Keratinocyte (primary cell): ENCODE measurements around the gene LRRTM2. TPM values are rescaled to one million over a fixed set of nuclear protein-coding genes. Genes with fewer than 3 reads are reported as not detected.

Experiments
- DNase-seq: peaks from one replicate; pipeline ENCODE4 v3.0.0-alpha.2; 2011; ENCODE audit warnings: low read depth, missing footprints, low spot score
- FAIRE-seq: peaks from 2 replicates; lab custom pipeline; 2011; peaks lifted over from hg19 to GRCh38; lab: Jason Lieb, UNC
- H2AFZ ChIP-seq: 2 replicates; pipeline ENCODE4 v1.6.0; 2012; ENCODE audit warnings: low read length, control low read depth, inconsistent platforms; ENCODE audit not compliant: control insufficient read depth
- H3K27ac ChIP-seq: 2 replicates; pipeline ENCODE4 v1.5.1; 2011; ENCODE audit warnings: low read length; ENCODE audit not compliant: control insufficient read depth, insufficient read depth
- H3K27me3 ChIP-seq: 3 replicates; pipeline ENCODE4 v1.6.0; 2011; ENCODE audit warnings: low read length; ENCODE audit not compliant: control insufficient read depth, insufficient read depth; ENCODE audit errors: extremely low read depth
- H3K36me3 ChIP-seq, 2 experiments: 2 replicates in 1 of 2; 3 replicates in 1 of 2; pipeline ENCODE4 v1.5.1; 2011; ENCODE audit warnings: low read length in 2 of 2, mild to moderate bottlenecking in 1 of 2; ENCODE audit not compliant: control insufficient read depth in 2 of 2, insufficient read depth in 2 of 2; ENCODE audit errors: extremely low read depth in 1 of 2
- H3K4me1 ChIP-seq: 3 replicates; pipeline ENCODE4 v1.5.1; 2011; ENCODE audit warnings: low read length; ENCODE audit not compliant: control insufficient read depth, insufficient read depth; ENCODE audit errors: extremely low read depth
- H3K4me2 ChIP-seq: 3 replicates; pipeline ENCODE4 v1.6.0; 2011; ENCODE audit warnings: low read depth, low read length; ENCODE audit not compliant: control insufficient read depth, insufficient read depth; ENCODE audit errors: extremely low read depth
- H3K4me3 ChIP-seq, 3 experiments: fragments of 200-600 bp in 1 of 3; sonication (generic) in 1 of 3; 2 replicates in 2 of 3; 3 replicates in 1 of 3; pipeline ENCODE4 v1.5.1; 2011 to 2016; ENCODE audit warnings: low read length in 3 of 3, mild to moderate bottlenecking in 3 of 3, control low read depth in 2 of 3, inconsistent platforms in 1 of 3, low read depth in 1 of 3, mixed read lengths in 1 of 3, mixed run types in 1 of 3, moderate library complexity in 1 of 3; ENCODE audit not compliant: control insufficient read depth in 2 of 3, insufficient read depth in 2 of 3; ENCODE audit errors: extremely low read depth in 1 of 3
- H3K79me2 ChIP-seq: 2 replicates; pipeline ENCODE4 v1.6.0; 2012; ENCODE audit warnings: low read length; ENCODE audit not compliant: control insufficient read depth, insufficient read depth
- H3K9ac ChIP-seq: 3 replicates; pipeline ENCODE4 v1.6.0; 2011; ENCODE audit warnings: low read length; ENCODE audit not compliant: control insufficient read depth, insufficient read depth; ENCODE audit errors: extremely low read depth
- H3K9me1 ChIP-seq: 3 replicates; pipeline ENCODE4 v1.6.0; 2011; ENCODE audit warnings: low read length; ENCODE audit not compliant: control insufficient read depth, insufficient read depth; ENCODE audit errors: extremely low read depth
- H3K9me3 ChIP-seq: 2 replicates; pipeline ENCODE4 v1.5.1; 2012; ENCODE audit warnings: low read depth, low read length; ENCODE audit not compliant: control insufficient read depth
- H4K20me1 ChIP-seq: 3 replicates; pipeline ENCODE4 v1.6.0; 2011; ENCODE audit warnings: low read length; ENCODE audit not compliant: control insufficient read depth, insufficient read depth; ENCODE audit errors: extremely low read depth
- CTCF ChIP-seq, 3 experiments: IDR thresholded peaks in 1 of 3; conservative IDR thresholded peaks in 1 of 3; optimal IDR thresholded peaks in 1 of 3; 2 replicates in 2 of 3; 3 replicates in 1 of 3; pipeline versions ENCODE3 to v1.5.1; 2011; ENCODE audit warnings: low read length in 3 of 3, mild to moderate bottlenecking in 3 of 3, moderate library complexity in 2 of 3, control low read depth in 1 of 3, inconsistent platforms in 1 of 3; ENCODE audit not compliant: insufficient read depth in 2 of 3; ENCODE audit errors: extremely low read depth in 1 of 3
- EZH2 ChIP-seq: IDR thresholded peaks from one replicate; pipeline ENCODE4 v1.6.1; 2012; ENCODE audit warnings: inconsistent platforms, mild to moderate bottlenecking, low read length, moderate library complexity
- dilution Hi-C: fragments of 300-500 bp; cut with MboI; formaldehyde crosslinking; loops from one replicate; pipeline ENCODE4 v1.7.0; 2020; ENCODE audit warnings: low sequenced_read_pairs; ENCODE audit not compliant: extremely low pct_ligation_motif_present
- polyA plus RNA-seq, 5 experiments: library from polyadenylated mRNA; depleted of rRNA in 3 of 5; stranded (reverse) in 3 of 5; stranded (forward) in 1 of 5; unstranded in 1 of 5; fragments of >200 nt; gene quantifications; 1 replicate in 1 of 5; 2 replicates in 3 of 5; 3 replicates in 1 of 5; pipeline versions ENCODE4 v1.2.1 to v1.2.3, GENCODE V29; 2011 to 2012; ENCODE audit warnings: missing spikeins in 2 of 5, low read depth in 1 of 5, low replicate concordance in 1 of 5

LRRTM2 gene
- polyA plus RNA-seq, 1 donor (not counting 4 experiments of a cell fraction or from before 2014, with no cell fraction given): not detected

GRCh38 chr5:138844125-138844461 is 31.0 kb downstream of the LRRTM2 start:
- H3K27ac ChIP-seq: peak overlapping the region; percentile 74
- peak; percentile 78 for FAIRE-seq
- DNase-seq: no peak
- H3K27me3 ChIP-seq: no peaks in the 10 kb centered on the region
- peak overlapping the region; percentile 63 for H3K4me2 ChIP-seq
- H3K9ac ChIP-seq: peak overlapping the region; percentile 34
- H3K9me1 ChIP-seq: no peaks in the 10 kb centered on the region
- H4K20me1 ChIP-seq: no peaks in the 10 kb centered on the region
- H3K36me3 ChIP-seq: no peaks in the 10 kb centered on the region
- H3K4me1 ChIP-seq: peaks cover 33% of the 10 kb centered on the region
- peaks cover 65% of the 10 kb centered on the region for H3K79me2 ChIP-seq
- H3K4me3 ChIP-seq: peak overlapping the region in 2 of 3 experiments; percentile 8 to 64
- no peak overlapping the region for H2AFZ ChIP-seq
- TF ChIP-seq CTCF (optimal IDR thresholded peaks at IDR 0.05 in 1 of 3, IDR thresholded peaks at IDR 0.05 in 1 of 3, conservative IDR thresholded peaks at IDR 0.05 in 1 of 3; ENCODE audit: extremely low read depth in 1 of 3, insufficient read depth in 2 of 3, low read length in 3 of 3): no peak
- no peak for TF ChIP-seq EZH2
- dilution Hi-C loops: no loop called here
- no peaks in the 10 kb centered on the region for H3K9me3 ChIP-seq

GRCh38 chr5:138843316-138844124 is 31.6 kb downstream of the LRRTM2 start:
- H3K4me3 ChIP-seq: peak overlapping the region in 2 of 3 experiments; percentile 8 to 64
- no peaks in the 10 kb centered on the region for H4K20me1 ChIP-seq
- peaks cover 27% of the 10 kb centered on the region for H3K4me1 ChIP-seq
- FAIRE-seq (no peak), DNase-seq (no peak)
- dilution Hi-C loops: no loop called here
- H3K27me3 ChIP-seq: no peaks in the 10 kb centered on the region
- TF ChIP-seq CTCF (optimal IDR thresholded peaks at IDR 0.05 in 1 of 3, IDR thresholded peaks at IDR 0.05 in 1 of 3, conservative IDR thresholded peaks at IDR 0.05 in 1 of 3; ENCODE audit: extremely low read depth in 1 of 3, insufficient read depth in 2 of 3, low read length in 3 of 3): no peak
- no peak for TF ChIP-seq EZH2
- H3K79me2 ChIP-seq: peaks cover 66% of the 10 kb centered on the region
- H3K9me1 ChIP-seq: no peaks in the 10 kb centered on the region
- H3K9ac ChIP-seq: no peak overlapping the region
- H3K27ac ChIP-seq: peak overlapping the region; percentile 44
- H3K9me3 ChIP-seq: no peaks in the 10 kb centered on the region
- H3K36me3 ChIP-seq: no peaks in the 10 kb centered on the region
- H2AFZ ChIP-seq: no peak overlapping the region
- peak overlapping the region; percentile 63 for H3K4me2 ChIP-seq
